GM18507 (cell line): ENCODE measurements around the gene ZBTB24.
A peak's percentile ranks its signal among the peaks of the same experiment; 100 is the strongest.
"Not testable (repeated sequence)": the region's sequence is repeated elsewhere in the genome, so short reads cannot be mapped to it uniquely, and the experiment has no call there.

ENCODE experiments used
- DNase-seq: peaks from one replicate; pipeline ENCODE4 v3.0.0; 2011; ENCODE audit warnings: low read depth; ENCODE audit not compliant: insufficient read length; ENCODE audit errors: extremely low spot score
- FAIRE-seq: peaks from 2 replicates; lab custom pipeline; 2011; peaks lifted over from hg19 to GRCh38; lab: Jason Lieb, UNC

Gene ZBTB24

GRCh38 chr6:109482905-109483734 lies at the start of gene ZBTB24:
Gene ZBTB24, minus strand, starts transcription at chr6:109483219. Its CDS starts 1,193 bp downstream, at chr6:109482026.
- FAIRE-seq = peak; percentile 73

GRCh38 chr6:109531446-109531845 lies 48.4 kb upstream of the ZBTB24 start:
- FAIRE-seq = no peak

More at GRCh38 chr6:109482905-109483734, at the start of gene ZBTB24:
- DNase-seq = peak; percentile 77

GRCh38 chr6:109527989-109528388 lies 45.0 kb upstream of the ZBTB24 start:
- DNase-seq (no peak), FAIRE-seq (no peak)

More at GRCh38 chr6:109531446-109531845, 48.4 kb upstream of the ZBTB24 start:
- DNase-seq = no peak

- DNase-seq = peak; percentile 8
- peak; percentile 92 for FAIRE-seq
Measured at GRCh38 chr6:109526905-109527628, 44.0 kb upstream of the ZBTB24 start.

- FAIRE-seq = no peak
- no peak for DNase-seq
Measured at GRCh38 chr6:109524129-109524528, 41.1 kb upstream of the ZBTB24 start.

- FAIRE-seq (no peak), DNase-seq (no peak)
Measured at GRCh38 chr6:109523478-109523877, 40.5 kb upstream of the ZBTB24 start.

- DNase-seq (no peak), FAIRE-seq (no peak)
Measured at GRCh38 chr6:109521080-109521479, 38.1 kb upstream of the ZBTB24 start.

GRCh38 chr6:109519647-109520046 lies 36.6 kb upstream of the ZBTB24 start:
- not testable (repeated sequence) for FAIRE-seq, DNase-seq

- DNase-seq (no peak), FAIRE-seq (no peak)
Measured at GRCh38 chr6:109516929-109517328, 33.9 kb upstream of the ZBTB24 start.

GRCh38 chr6:109515781-109516409 lies 32.9 kb upstream of the ZBTB24 start:
- no peak for DNase-seq
- FAIRE-seq = no peak

GRCh38 chr6:109514946-109515345 lies 31.9 kb upstream of the ZBTB24 start:
- no peak for DNase-seq
- FAIRE-seq = no peak

GRCh38 chr6:109513571-109514071 lies 30.6 kb upstream of the ZBTB24 start:
- DNase-seq (no peak), FAIRE-seq (no peak)

- DNase-seq (no peak), FAIRE-seq (no peak)
Measured at GRCh38 chr6:109512271-109512817, 29.3 kb upstream of the ZBTB24 start.

- FAIRE-seq (no peak), DNase-seq (no peak)
Measured at GRCh38 chr6:109511832-109512231, 28.8 kb upstream of the ZBTB24 start.

GRCh38 chr6:109510358-109510757 lies 27.3 kb upstream of the ZBTB24 start:
- FAIRE-seq (no peak), DNase-seq (no peak)

GRCh38 chr6:109508166-109508860 lies 25.3 kb upstream of the ZBTB24 start:
- DNase-seq (no peak), FAIRE-seq (no peak)

GRCh38 chr6:109507490-109508072 lies 24.6 kb upstream of the ZBTB24 start:
- no peak for DNase-seq
- no peak for FAIRE-seq

- DNase-seq (no peak), FAIRE-seq (no peak)
Measured at GRCh38 chr6:109506841-109507240, 23.8 kb upstream of the ZBTB24 start.

- no peak for FAIRE-seq
Measured at GRCh38 chr6:109506314-109506713, 23.3 kb upstream of the ZBTB24 start.

More at GRCh38 chr6:109506314-109506713, 23.3 kb upstream of the ZBTB24 start:
- no peak for DNase-seq
